SIG-M5 treated with dmso at 0.1 percent for 504 hours (cell line): ENCODE measurements around the gene NANOS3.

Experiments used
- DNase-seq: peaks from one replicate; lab custom pipeline; 2025; ENCODE audit not compliant: unreplicated experiment; lab: John Stamatoyannopoulos, UW

Gene NANOS3

DNA sequence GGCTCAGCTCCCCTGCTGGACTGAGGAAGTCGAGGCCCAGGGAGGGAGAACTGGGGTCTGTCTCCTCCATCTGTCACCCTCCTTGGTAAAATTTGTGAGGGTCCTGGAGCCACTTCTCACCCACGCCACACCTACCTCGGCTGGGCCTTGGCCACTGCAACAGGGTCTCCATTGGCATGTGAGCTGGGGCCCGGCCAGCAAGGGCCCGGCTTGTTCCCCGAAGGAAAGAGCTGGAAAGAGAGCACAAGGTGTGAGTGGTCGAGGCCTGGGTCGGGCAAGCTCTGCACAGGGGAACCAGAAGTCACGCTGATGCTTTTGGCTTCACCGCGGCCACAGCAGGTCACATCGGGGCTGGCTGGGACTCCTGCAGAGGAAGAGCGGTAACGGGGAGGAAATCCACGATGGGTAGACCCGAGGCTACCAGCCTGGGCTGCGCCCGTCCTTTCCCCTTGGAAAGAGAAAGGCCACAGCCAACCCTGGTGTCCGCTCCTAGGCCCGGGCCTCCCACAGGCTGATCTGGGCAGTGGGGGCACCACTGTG, 9.0 kb downstream of the NANOS3 start:
- DNase-seq, result no peak

DNA sequence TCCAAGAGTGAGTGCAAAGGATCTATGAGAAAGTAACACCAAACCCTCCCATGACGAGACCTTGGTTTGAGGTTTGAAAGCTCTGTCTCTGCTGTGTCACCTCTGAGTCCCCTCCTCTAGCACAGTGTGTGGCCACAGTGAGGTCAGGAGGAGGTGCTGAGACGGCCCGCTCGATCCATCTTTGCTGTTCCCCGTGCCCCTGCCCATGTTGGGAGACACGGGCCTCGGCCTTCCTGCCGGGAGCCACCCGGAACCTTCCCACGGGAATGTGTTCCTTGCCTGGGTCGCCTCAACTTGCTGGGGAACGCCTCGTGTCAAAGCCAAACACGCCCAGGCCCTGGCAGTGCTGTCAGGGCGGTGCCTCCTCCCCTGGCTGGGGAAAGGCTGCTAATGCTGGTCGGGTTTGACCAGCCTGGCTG, 10.1 kb downstream of the NANOS3 start:
- no peak for DNase-seq

DNA sequence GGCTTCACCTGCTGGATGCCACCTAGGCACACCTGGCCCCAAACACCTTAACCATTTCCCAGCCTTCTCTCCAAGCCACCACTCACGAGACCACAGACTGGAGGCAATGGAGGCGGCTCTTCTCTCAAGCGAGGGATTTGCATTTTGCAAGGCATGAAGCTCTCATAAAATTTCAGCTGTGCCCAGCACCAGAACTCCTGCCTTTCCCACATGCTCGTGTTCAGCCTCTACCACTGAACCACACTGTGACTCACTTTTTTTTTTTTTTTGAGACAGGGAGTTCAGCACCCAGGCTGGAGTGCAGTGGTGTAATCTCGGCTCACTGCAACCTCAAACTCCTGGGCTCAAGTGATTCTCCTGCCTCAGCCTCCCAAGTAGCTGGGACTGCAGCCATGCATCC, 10.6 kb downstream of the NANOS3 start:
- DNase-seq, result peak; percentile 45

DNA sequence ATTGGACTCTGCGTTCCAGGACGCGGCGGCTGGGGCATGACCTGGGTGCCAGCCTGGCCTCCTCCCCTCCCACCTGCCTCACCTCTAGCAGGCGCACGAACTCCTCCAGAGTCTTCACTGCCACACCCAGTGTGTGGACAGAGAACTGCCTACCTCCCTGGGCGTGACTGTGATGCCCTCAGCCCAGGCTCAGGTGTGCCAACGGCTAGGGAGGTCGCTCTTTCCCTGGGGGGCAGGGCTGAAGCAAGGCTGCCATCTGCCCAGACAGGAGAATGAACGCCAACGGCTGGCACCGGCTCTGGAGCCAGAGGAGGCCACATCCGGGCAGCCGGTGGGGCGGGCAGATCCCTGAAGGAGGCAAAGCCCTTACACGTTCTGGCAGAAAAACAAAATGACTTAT, 11.3 kb downstream of the NANOS3 start:
- no peak for DNase-seq

DNA sequence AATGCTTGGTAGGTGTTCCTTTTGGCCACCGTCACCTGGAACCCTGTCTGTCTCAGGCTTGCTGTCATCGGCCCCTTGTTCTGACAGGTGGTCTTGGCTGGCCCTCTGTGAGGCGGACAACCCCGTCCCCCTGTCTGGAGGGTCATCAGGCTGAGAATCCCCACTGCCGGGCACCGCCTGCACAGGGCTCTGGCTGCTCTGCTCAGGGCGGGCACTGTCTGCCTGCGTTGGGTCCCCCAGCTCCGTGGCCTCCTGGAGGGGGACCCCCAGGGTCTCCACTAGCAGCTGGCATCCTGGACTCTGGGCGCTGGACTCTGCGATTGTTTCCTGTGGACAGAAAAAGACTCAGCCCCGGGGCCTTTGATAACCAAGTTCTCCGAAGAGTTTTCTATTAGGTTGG, 13.2 kb downstream of the NANOS3 start:
- DNase-seq, result no peak

DNA sequence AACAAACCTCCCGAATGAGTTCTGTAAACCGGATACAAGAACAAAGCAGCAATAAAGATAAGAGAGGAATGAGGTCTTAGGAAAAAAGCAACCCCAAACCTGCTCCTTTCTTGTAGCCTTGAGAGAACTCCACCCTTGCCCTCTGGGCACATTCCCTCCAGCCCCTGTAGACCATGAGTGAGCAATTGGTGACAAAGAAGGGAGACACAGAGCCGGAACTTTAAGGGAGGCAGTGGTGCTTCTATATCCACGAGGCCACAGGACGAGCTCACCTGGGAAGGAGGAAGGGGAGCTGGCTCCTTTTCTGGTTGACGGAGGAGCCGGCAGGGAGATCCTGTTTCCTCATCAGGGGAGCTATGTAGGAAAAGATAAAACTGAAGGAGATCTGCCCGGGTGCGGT, 15.9 kb downstream of the NANOS3 start:
- DNase-seq, result no peak

DNA sequence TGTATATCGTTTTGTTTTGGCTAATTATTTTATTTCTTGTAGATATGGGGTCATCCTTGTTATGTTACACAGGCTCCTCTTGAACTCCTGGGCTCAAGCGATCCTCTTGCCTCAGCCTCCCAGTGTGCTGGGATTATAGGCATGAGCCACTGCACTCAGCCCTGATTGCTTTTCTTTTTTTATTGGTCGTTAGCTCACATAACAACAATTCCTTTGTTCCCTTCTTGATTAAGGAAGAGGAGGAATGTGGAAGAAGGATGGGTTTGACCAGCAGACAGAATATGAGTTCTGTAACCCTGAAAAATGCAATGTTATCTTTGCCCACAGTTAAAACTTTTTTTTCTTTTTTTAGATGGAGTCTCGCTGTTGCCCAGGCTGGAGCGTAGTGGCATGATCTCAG, 17.6 kb downstream of the NANOS3 start:
- no peak for DNase-seq

DNA sequence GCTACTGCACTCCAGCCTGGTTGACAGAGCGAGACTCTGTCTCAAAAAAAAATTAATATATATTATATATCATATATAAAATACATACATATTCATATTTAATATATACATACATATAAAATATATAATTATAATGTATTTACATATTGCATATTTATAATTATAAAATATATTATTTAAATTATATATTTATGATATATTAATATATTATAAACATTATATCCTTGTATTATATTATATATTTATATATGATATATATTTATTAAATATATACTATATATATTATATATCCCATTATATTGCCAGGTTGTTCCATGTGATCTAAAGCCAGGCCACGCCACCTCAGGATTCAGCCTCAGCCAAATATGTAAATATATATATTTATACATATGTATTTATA, 19.3 kb downstream of the NANOS3 start:
- no peak for DNase-seq

DNA sequence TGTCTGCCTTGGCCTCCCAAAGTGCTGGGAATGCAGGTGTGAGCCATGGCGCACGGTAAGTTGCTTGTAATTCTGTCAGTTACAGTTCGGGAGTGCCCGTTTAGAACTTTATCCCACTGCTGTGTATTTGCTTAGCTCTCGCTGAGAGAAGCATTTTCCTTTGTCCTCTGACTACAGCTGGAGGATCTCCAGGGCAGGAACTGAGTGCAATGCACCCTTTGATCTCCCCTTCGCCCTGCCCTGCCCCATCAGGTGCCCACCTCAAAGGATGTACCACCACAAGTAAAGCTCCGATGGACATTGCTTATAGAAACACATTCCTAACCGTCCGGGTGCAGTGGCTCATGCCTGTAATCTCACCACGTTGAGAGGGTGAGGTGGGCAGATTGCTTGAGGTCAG, 22.5 kb downstream of the NANOS3 start:
- DNase-seq, result no peak

DNA sequence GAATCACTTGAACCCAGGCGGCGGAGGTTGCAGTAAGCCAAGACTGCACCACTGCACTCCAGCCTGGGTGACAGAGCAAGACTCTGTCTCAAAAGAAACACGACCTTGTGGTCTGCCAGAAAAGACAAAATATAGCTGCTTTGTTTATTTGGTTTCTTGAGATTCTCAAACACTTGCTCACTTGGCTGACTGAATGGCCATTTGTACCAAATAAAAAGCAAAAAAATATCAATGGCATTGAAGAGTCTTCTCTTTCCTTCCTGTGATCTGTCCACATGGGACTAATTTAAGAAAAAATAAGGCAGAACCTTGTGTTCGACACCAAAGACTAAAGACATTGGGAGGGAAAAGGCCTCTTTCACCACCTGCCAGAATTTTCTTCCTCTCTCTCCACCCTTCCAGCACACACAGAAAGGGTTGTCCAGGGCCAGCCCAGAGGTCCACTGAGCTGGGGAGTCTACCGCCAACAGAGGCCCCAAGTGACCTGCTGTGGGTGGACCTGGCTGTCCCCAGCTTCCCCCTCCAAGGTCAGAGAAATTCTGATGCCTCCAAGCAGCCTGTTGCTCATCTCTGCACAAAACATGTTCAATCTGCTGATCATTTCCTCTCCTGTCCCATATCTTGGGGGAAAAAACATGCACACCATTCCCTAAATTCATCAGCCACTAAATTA, 23.1 kb downstream of the NANOS3 start:
- no peak for DNase-seq

DNA sequence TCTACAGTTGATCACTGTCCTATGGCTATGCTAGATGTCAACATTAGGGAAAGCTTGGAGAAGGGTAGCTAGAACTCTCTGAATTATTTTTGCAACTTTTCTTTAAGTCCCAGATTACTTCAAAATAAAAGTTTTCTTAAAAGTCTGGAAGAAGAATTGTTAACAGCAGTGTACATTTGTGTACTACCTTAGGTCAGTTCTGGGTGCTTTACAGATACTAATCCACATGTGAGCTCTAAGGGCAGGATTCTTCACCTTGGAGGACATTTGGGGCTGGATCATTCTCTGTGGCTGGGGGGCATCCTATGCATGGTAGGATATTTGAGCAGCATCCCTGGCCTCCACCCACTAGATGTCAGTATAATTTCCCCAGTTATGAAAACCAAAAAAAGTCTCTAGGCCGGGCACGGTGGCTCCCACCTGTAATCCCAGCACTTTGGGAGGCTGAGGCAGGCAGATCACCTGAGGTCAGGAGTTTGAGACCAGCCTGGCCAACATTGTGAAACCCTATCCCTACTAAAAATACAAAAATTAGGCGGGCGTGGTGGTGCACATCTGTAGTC, 26.1 kb downstream of the NANOS3 start:
- DNase-seq, result peak; percentile 34

DNA sequence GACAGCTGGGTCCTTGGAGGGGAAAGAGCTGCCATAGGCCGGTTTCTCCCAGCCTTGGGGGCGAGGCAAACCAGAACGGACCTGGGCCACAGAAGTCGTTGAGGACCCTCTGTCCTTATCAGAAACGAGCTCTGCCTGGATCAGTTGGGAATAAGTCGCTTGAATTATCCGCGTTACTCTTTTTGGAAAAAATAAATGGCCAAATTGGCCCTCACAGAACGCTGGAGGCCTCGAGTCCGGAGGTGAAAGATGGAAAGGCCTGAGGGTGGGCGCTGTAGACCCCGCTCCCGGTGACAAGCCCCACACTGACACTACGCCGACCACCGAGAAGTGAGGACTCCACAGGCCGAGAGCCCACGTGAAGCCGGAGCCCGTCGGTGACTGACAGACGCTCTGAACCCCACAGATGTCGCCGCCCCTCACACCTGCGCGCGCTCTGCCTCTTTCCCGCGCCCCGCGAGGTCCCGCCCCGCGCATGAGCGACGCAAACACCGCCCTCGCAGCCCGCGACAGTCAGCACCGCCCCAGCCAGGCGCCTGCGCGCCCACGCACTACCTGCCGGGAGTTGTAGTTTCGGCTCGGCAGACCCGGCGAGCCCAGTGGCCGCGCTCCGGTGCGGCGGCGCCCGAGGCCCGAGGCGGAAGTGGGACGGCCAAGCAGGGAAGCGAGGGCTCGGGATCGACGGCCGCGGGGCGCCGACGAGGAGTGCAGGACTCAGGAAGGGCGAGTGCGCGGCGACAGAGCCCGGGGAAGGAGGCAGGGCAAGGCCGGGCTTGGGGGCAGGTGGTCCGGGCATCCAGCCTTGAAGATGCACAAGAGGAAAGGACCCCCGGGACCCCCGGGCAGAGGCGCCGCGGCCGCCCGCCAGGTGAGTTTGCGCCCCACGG, 28.9 kb downstream of the NANOS3 start, which contains the start of the genes BRME1 and CC2D1A:
TSS of gene BRME1 (minus strand) at position 484 of the 887 bp plus-strand sequence. CDS start 1,225 bp downstream, outside the sequence.
TSS of gene CC2D1A (plus strand) at position 568 of the 887 bp plus-strand sequence. CDS start at position 809, 241 bp downstream.
- DNase-seq, result peak; percentile 83

DNA sequence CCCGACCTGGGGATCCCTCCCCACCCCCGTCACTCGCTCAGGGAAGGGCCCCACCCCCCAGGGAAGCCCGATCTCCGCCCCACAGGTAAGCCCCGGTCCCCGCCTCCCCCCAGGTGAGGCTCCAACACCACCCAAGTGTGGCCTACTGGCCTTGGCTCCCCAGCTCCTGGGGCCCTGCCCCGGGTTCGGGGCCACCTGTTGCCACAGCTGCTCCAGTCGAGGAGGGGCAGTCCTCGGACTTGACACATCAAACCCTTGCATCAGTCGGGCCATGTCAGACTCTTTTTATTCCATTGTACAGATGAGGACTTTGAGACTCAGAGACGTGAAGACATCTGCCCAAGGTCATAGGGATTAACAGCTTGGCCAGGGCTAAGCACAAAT, 29.6 kb downstream of the NANOS3 start:
- no peak for DNase-seq

DNA sequence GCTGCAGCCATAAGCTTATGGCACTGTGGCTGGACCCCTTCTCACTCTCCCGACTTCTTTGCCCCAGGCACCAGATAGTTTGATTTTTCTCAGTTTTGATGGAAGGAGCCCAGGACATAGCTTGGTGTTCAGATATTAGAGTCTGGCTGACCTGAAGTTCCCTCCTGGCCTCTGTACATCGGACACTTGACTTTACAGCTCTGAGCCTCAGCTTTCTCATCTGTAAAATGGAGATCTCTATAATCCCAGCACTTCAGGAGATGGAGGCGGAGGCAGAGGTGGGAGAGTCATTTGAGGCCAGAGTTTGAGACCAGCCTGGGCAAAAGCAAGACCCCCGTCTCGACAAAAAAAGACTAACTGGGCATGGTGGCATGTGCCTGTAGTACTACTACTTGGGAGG, 30.0 kb downstream of the NANOS3 start:
- no peak for DNase-seq

DNA sequence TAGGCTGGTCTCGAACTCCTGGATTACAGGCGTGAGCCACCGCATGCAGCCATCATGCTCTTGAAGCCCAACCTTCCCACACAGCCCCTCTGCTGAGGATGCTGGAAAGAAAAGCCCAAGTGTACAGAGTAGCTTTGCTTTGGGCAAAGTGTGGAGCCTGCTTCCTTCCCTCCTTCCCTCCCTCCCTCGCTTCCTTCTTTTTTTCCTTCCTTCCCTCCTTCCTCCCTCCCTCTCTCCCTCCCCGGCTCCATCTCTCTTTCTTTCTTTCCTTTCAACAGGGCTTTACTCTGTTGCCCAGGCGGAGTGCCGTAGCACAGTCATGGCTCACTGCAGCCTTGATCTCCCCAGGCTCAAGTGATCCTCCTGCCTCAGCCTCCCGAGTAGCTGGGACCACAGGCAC, 31.7 kb downstream of the NANOS3 start:
- DNase-seq, result no peak

DNA sequence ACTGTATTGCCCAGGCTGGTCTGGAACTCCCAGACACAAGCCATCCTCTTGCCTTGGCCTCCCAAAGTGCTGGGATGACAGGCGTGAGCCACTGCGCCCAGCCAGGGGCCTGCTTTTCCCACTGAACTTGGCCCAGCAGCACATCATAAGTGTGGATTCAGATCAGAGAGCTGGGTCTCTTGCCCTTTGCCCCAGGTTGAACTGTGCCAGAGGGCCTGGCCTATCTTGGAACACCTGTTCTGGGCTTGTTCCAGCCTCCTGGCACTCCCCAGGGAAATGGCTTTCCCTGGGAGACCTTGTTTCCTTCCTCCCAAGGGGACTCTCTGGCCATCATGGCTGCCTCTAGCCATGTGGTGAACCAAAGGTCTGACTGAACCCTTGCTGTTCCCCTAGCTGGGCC, 32.5 kb downstream of the NANOS3 start:
- DNase-seq, result no peak

DNA sequence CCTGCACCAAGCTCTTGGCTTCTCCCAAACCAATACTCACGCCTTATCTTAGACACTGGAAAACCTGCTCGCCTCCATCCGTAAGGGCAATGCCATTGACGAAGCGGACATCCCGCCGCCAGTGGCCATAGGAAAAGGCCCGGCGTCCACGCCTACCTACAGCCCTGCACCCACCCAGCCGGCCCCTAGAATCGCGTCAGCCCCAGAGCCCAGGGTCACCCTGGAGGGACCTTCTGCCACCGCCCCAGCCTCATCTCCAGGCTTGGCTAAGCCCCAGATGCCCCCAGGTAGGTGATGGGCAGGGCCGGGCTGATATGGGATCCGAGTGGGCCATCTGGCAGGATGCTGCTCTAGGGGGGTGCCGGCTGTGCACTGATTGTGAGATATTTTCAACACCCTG, 36.4 kb downstream of the NANOS3 start:
- DNase-seq, result no peak

DNA sequence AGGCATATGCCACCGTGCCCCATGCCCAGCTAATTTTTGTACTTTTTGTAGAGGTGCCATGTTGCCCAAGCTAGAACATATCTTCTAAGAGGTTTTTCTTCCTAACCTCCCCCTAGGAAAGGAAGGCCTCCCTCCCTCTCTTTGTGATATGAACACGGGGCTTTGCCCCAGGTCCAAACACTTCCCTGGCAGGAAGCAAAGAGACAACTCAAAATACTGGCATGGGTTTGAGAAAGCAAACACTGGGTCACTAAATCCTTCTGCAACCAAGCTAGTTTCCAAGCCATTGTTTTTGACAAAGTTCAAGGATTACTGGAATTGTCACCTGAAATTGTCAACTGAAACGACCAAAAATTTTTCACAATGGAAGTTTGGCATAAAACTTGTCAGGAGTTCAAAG, 37.8 kb downstream of the NANOS3 start:
- no peak for DNase-seq

DNA sequence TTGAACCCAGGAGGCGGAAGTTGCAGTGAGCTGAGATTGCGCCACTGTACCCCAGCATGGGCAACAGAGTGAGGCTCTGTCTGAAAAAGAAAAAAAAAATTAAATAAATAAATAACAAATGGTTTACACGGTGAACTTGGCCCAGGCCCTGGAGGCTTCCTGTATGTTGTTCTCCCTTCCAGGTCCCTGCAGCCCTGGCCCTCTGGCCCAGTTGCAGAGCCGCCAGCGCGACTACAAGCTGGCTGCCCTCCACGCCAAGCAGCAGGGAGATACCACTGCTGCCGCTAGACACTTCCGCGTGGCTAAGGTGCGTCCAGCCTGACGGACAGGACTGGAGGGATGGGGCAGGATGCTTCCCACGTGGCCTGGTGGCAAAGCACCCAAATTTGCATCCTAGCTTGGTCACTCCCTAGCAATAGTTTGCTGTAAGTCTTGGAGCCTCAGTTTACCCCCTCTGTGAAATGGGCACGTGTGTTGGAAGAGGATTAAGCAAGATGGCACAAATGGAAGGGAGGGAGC, 41.0 kb downstream of the NANOS3 start:
- no peak for DNase-seq

DNA sequence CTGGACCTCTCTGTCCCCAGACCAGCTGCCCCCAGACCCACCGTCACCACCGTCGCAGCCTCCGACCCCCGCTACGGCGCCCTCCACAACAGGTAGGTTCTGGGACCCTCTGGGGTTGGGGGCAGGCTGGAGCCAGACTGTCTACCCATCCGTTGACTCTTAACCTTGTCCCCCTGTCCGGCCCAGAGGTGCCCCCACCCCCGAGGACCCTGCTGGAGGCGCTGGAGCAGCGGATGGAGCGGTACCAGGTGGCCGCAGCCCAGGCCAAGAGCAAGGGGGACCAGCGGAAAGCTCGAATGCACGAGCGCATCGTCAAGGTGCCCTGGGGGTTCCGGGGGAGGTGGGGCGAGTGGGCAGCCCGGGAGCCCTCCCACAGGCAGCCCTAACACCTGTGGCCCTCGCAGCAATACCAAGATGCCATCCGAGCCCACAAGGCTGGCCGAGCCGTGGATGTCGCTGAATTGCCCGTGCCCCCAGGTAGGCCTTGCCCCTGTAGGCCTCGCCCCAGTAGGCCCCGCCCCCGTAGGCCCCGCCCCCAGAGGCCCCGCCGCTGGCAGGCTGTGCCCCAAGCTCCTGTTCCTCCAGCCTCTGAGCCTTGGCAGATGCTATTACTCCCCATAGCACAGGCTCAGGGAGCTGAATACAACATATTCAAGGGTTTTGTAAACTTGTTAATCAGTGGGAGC, 41.9 kb downstream of the NANOS3 start:
- no peak for DNase-seq

DNA sequence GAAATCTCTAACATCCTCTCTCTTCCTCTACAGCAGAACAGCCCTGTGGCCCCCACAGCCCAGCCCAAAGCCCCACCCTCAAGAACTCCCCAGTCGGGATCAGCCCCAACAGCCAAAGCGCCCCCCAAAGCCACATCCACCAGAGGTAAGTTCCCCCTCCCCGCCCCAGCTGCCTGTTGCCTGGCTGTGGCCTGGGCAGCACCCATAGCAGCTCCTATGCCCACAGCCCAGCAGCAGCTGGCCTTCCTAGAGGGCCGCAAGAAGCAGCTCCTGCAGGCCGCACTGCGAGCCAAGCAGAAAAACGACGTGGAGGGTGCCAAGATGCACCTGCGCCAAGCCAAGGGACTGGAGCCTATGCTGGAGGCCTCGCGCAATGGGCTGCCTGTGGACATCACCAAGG, 43.6 kb downstream of the NANOS3 start:
- no peak for DNase-seq
